ENCODE measurements around the gene NNT.
"Not testable (repeated sequence)": the region's sequence is repeated elsewhere in the genome, so short reads cannot be mapped to it uniquely, and the experiment has no call there.

NNT gene

DNA sequence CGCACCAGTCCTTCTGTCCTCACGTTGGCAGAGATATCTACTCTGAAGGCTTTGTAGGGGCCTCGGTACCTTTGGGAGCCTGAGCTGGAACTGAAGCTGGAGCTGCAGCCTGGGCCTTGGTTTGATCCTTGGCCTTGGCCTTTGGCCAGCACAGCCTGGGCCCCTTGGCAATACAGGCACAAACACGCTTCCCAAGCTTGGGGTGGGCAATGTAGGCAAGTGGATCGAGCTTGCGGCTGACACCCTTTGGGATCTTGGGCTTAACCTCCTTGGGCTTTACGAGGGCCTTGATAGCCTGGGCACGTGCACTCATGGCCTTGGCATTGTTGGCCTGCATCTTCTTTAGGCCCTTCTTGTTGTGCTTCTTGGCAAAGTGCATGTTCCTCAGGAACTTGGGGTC lies 63.7 kb downstream of the NNT start:
- H3K79me1 ChIP-seq (replicated peaks; ENCODE audit: low read length, poor library complexity, severe bottlenecking); H3K4me2 ChIP-seq (ENCODE audit: low read length, poor library complexity, severe bottlenecking); H3K4ac ChIP-seq (ENCODE audit: low read depth in 1 of 2, low read length in 2 of 2); H3K9ac ChIP-seq (ENCODE audit: low read length); H3K27me3 ChIP-seq (ENCODE audit: control insufficient read depth in 1 of 2, insufficient read depth in 1 of 2, low read length in 2 of 2); H2BK5ac ChIP-seq (ENCODE audit: low read depth, low read length, poor library complexity, severe bottlenecking); H2AK5ac ChIP-seq (ENCODE audit: low read length, severe bottlenecking); DNase-seq; H2BK12ac ChIP-seq (ENCODE audit: low read length in 2 of 2); H2AFZ ChIP-seq (ENCODE audit: low read depth, low read length); H4K8ac ChIP-seq (ENCODE audit: low read length); H3K4me3 ChIP-seq (ENCODE audit: insufficient read depth in 1 of 2, low read depth in 1 of 2, low read length in 2 of 2); H3K27ac ChIP-seq (ENCODE audit: low read length, poor library complexity, severe bottlenecking); H3K14ac ChIP-seq (ENCODE audit: low read length in 2 of 2); H3K9me3 ChIP-seq (ENCODE audit: control insufficient read depth, low read length); H3K18ac ChIP-seq (ENCODE audit: low read depth in 1 of 2, low read length in 2 of 2); H4K91ac ChIP-seq (ENCODE audit: low read length); H2BK15ac ChIP-seq (ENCODE audit: low read depth, poor library complexity, severe bottlenecking); H3K4me1 ChIP-seq (ENCODE audit: control insufficient read depth, insufficient read depth, low read depth, low read length); H3K23ac ChIP-seq (ENCODE audit: low read length in 2 of 2); H2BK120ac ChIP-seq (ENCODE audit: low read depth, low read length): not testable (repeated sequence)
- peaks cover 0 to 15% of the 10 kb centered on the region in 2 experiments for H3K36me3 ChIP-seq (ENCODE audit: control insufficient read depth in 1 of 2, insufficient read depth in 2 of 2, low read depth in 1 of 2, low read length in 2 of 2)
- 98% methylated on average over 8 of the region's 8 CpGs for WGBS

- not testable (repeated sequence) for H3K18ac ChIP-seq (ENCODE audit: low read depth in 1 of 2, low read length in 2 of 2); H3K4me3 ChIP-seq (ENCODE audit: insufficient read depth in 1 of 2, low read depth in 1 of 2, low read length in 2 of 2); DNase-seq; H3K79me1 ChIP-seq (replicated peaks; ENCODE audit: low read length, poor library complexity, severe bottlenecking); H2BK12ac ChIP-seq (ENCODE audit: low read length in 2 of 2); H4K91ac ChIP-seq (ENCODE audit: low read length); H3K27me3 ChIP-seq (ENCODE audit: control insufficient read depth in 1 of 2, insufficient read depth in 1 of 2, low read length in 2 of 2); H3K9me3 ChIP-seq (ENCODE audit: control insufficient read depth, low read length); H4K8ac ChIP-seq (ENCODE audit: low read length); H2AFZ ChIP-seq (ENCODE audit: low read depth, low read length); H3K23ac ChIP-seq (ENCODE audit: low read length in 2 of 2); H3K4ac ChIP-seq (ENCODE audit: low read depth in 1 of 2, low read length in 2 of 2); H3K27ac ChIP-seq (ENCODE audit: low read length, poor library complexity, severe bottlenecking); H3K14ac ChIP-seq (ENCODE audit: low read length in 2 of 2); H2AK5ac ChIP-seq (ENCODE audit: low read length, severe bottlenecking); H2BK15ac ChIP-seq (ENCODE audit: low read depth, poor library complexity, severe bottlenecking); H3K9ac ChIP-seq (ENCODE audit: low read length); H3K4me2 ChIP-seq (ENCODE audit: low read length, poor library complexity, severe bottlenecking); H3K4me1 ChIP-seq (ENCODE audit: control insufficient read depth, insufficient read depth, low read depth, low read length); H2BK5ac ChIP-seq (ENCODE audit: low read depth, low read length, poor library complexity, severe bottlenecking); H2BK120ac ChIP-seq (ENCODE audit: low read depth, low read length)
- H3K36me3 ChIP-seq (ENCODE audit: control insufficient read depth in 1 of 2, insufficient read depth in 2 of 2, low read depth in 1 of 2, low read length in 2 of 2) = peaks cover 0 to 15% of the 10 kb centered on the region in 2 experiments
- 100% methylated on average over 2 of the region's 5 CpGs for WGBS
Measured at GRCh38 chr5:43667379-43667778, 64.4 kb downstream of the NNT start.

GRCh38 chr5:43674536-43674935 lies 71.6 kb downstream of the NNT start:
- Histone ChIP-seq H2BK15ac (ENCODE audit: low read depth, poor library complexity, severe bottlenecking) (no peak overlapping the region), H3K4me3 (ENCODE audit: insufficient read depth in 1 of 2, low read depth in 1 of 2, low read length in 2 of 2) (no peak overlapping the region), H4K91ac (ENCODE audit: low read length) (no peak overlapping the region), H3K18ac (ENCODE audit: low read depth in 1 of 2, low read length in 2 of 2) (no peak overlapping the region), H2AFZ (ENCODE audit: low read depth, low read length) (no peak overlapping the region), H3K4me2 (ENCODE audit: low read length, poor library complexity, severe bottlenecking) (no peak overlapping the region), H3K14ac (ENCODE audit: low read length in 2 of 2) (no peak overlapping the region), H4K8ac (ENCODE audit: low read length) (no peak overlapping the region), H3K36me3 (ENCODE audit: control insufficient read depth in 1 of 2, insufficient read depth in 2 of 2, low read depth in 1 of 2, low read length in 2 of 2) (peaks cover 5 to 23% of the 10 kb centered on the region in 2 experiments), H3K27me3 (ENCODE audit: control insufficient read depth in 1 of 2, insufficient read depth in 1 of 2, low read length in 2 of 2) (no peaks in the 10 kb centered on the region), H3K4me1 (ENCODE audit: control insufficient read depth, insufficient read depth, low read depth, low read length) (peaks cover 2% of the 10 kb centered on the region), H2BK120ac (ENCODE audit: low read depth, low read length) (no peak overlapping the region), H3K9me3 (ENCODE audit: control insufficient read depth, low read length) (no peaks in the 10 kb centered on the region), H3K4ac (ENCODE audit: low read depth in 1 of 2, low read length in 2 of 2) (no peak overlapping the region), H3K9ac (ENCODE audit: low read length) (peak overlapping the region; percentile 23), H2BK5ac (ENCODE audit: low read depth, low read length, poor library complexity, severe bottlenecking) (no peak overlapping the region), H2AK5ac (ENCODE audit: low read length, severe bottlenecking) (no peak overlapping the region), H3K23ac (ENCODE audit: low read length in 2 of 2) (no peak overlapping the region), H2BK12ac (ENCODE audit: low read length in 2 of 2) (no peak overlapping the region), H3K27ac (ENCODE audit: low read length, poor library complexity, severe bottlenecking) (no peak overlapping the region), H3K79me1 (replicated peaks; ENCODE audit: low read length, poor library complexity, severe bottlenecking) (peaks cover 8% of the 10 kb centered on the region)
- DNase-seq = no peak

- H2BK15ac ChIP-seq (ENCODE audit: low read depth, poor library complexity, severe bottlenecking) = no peak overlapping the region
- H4K8ac ChIP-seq (ENCODE audit: low read length) = no peak overlapping the region
- 97% methylated on average over 1 of the region's 3 CpGs for WGBS
- H3K9ac ChIP-seq (ENCODE audit: low read length) = no peak overlapping the region
- peaks cover 5 to 25% of the 10 kb centered on the region in 2 experiments for H3K36me3 ChIP-seq (ENCODE audit: control insufficient read depth in 1 of 2, insufficient read depth in 2 of 2, low read depth in 1 of 2, low read length in 2 of 2)
- H3K23ac ChIP-seq (ENCODE audit: low read length in 2 of 2) = no peak overlapping the region
- DNase-seq = no peak
- H2BK120ac ChIP-seq (ENCODE audit: low read depth, low read length) = no peak overlapping the region
- no peak overlapping the region for H3K4me2 ChIP-seq (ENCODE audit: low read length, poor library complexity, severe bottlenecking)
- no peak overlapping the region for H3K27ac ChIP-seq (ENCODE audit: low read length, poor library complexity, severe bottlenecking)
- H2BK12ac ChIP-seq (ENCODE audit: low read length in 2 of 2) = no peak overlapping the region
- no peaks in the 10 kb centered on the region for H3K9me3 ChIP-seq (ENCODE audit: control insufficient read depth, low read length)
- no peak overlapping the region for H2BK5ac ChIP-seq (ENCODE audit: low read depth, low read length, poor library complexity, severe bottlenecking)
- H3K4ac ChIP-seq (ENCODE audit: low read depth in 1 of 2, low read length in 2 of 2) = no peak overlapping the region
- H3K4me3 ChIP-seq (ENCODE audit: insufficient read depth in 1 of 2, low read depth in 1 of 2, low read length in 2 of 2) = no peak overlapping the region
- no peak overlapping the region for H3K14ac ChIP-seq (ENCODE audit: low read length in 2 of 2)
- no peak overlapping the region for H3K18ac ChIP-seq (ENCODE audit: low read depth in 1 of 2, low read length in 2 of 2)
- H3K79me1 ChIP-seq (replicated peaks; ENCODE audit: low read length, poor library complexity, severe bottlenecking) = peaks cover 10% of the 10 kb centered on the region
- H2AK5ac ChIP-seq (ENCODE audit: low read length, severe bottlenecking) = no peak overlapping the region
- H2AFZ ChIP-seq (ENCODE audit: low read depth, low read length) = no peak overlapping the region
- no peak overlapping the region for H4K91ac ChIP-seq (ENCODE audit: low read length)
- H3K4me1 ChIP-seq (ENCODE audit: control insufficient read depth, insufficient read depth, low read depth, low read length) = peaks cover 2% of the 10 kb centered on the region
- no peaks in the 10 kb centered on the region for H3K27me3 ChIP-seq (ENCODE audit: control insufficient read depth in 1 of 2, insufficient read depth in 1 of 2, low read length in 2 of 2)
Measured at GRCh38 chr5:43675357-43675756, 72.4 kb downstream of the NNT start.
